Measurements from ENCODE around the gene PRKN.

DNA sequence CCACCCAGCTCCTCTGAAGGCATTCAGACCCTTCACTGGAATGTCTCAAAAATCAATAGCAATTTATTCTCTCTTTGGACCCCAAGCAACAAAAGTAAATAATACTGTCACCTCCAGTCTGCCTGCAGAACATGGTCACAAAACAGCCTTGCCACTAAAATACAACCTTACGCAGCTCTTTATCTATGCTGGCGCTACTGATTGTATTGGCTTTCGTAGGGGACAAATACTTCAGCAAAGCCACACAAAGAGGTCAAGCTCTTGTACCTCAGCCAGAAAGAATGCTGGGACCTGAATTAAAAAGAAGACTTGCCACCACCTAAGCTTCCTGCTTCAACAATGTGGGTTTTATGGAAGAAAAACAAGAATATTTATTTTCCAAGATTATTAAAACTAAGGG, 57.2 kb downstream of the PRKN start:
- TF ChIP-seq, protein P1, sequence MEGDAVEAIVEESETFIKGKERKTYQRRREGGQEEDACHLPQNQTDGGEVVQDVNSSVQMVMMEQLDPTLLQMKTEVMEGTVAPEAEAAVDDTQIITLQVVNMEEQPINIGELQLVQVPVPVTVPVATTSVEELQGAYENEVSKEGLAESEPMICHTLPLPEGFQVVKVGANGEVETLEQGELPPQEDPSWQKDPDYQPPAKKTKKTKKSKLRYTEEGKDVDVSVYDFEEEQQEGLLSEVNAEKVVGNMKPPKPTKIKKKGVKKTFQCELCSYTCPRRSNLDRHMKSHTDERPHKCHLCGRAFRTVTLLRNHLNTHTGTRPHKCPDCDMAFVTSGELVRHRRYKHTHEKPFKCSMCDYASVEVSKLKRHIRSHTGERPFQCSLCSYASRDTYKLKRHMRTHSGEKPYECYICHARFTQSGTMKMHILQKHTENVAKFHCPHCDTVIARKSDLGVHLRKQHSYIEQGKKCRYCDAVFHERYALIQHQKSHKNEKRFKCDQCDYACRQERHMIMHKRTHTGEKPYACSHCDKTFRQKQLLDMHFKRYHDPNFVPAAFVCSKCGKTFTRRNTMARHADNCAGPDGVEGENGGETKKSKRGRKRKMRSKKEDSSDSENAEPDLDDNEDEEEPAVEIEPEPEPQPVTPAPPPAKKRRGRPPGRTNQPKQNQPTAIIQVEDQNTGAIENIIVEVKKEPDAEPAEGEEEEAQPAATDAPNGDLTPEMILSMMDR (IDR thresholded peaks at IDR 0.05; ENCODE audit: poor library complexity): no peak
- no peak for TF ChIP-seq EZH2 (IDR thresholded peaks at IDR 0.05; ENCODE audit: borderline replicate concordance)
